Measurements from ENCODE around the gene OXT. TPM values are rescaled to one million over a fixed set of nuclear protein-coding genes. Genes with fewer than 3 reads are reported as not detected.
A peak's percentile ranks its signal among the peaks of the same experiment; 100 is the strongest.

Gene OXT
- total and polyA plus RNA-seq, 2 of the 4 experiments (the other 2 are of a cell fraction) = not detected

- dilution Hi-C loops (cut with HindIII; ENCODE audit: low sequenced_read_pairs, unreplicated experiment) = no loop called here
- no peak overlapping the region for H4K8ac ChIP-seq (ENCODE audit: low read depth in 2 of 2, low read length in 2 of 2)
- in situ Hi-C loops (cut with MboI; ENCODE audit: low sequenced_read_pairs) = no loop called here
- no peak overlapping the region for H3K4me2 ChIP-seq (ENCODE audit: low read depth, low read length)
- DNase-seq (peak; percentile 36), ATAC-seq (ENCODE audit: low read depth) (peak; percentile 24; the same call in 1 of the 2 replicates)
- H2AFZ ChIP-seq (replicated peaks; ENCODE audit: low read length, poor library complexity) = no peak overlapping the region
- H3K23ac ChIP-seq (ENCODE audit: low read depth, low read length) = no peak overlapping the region
- no peak overlapping the region for H3K14ac ChIP-seq (replicated peaks; ENCODE audit: low read depth, low read length)
- peaks cover 21% of the 10 kb centered on the region for H3K27me3 ChIP-seq (ENCODE audit: control insufficient read depth, insufficient read depth, low read length)
- peaks cover 4% of the 10 kb centered on the region; the same call in 1 of the 2 replicates for H3K9me1 ChIP-seq (ENCODE audit: insufficient read depth, low read length)
- H3K4me3 ChIP-seq (ENCODE audit: insufficient read depth, low read depth, low read length) = no peak overlapping the region
- H2AK5ac ChIP-seq (ENCODE audit: low read depth, low read length) = no peak overlapping the region
- no peak overlapping the region for H4K5ac ChIP-seq (ENCODE audit: low read depth, low read length)
- no peak overlapping the region for H2BK120ac ChIP-seq (ENCODE audit: low read depth, low read length)
- CTCF ChIA-PET = interaction anchor here (1.8 kb wide), 1 partner anchor 15 kb away, joined by 8 read pairs; no protein-coding TSS in a partner anchor
- WGBS, 2 experiments (ENCODE audit: extremely low coverage in 2 of 2, insufficient read length in 1 of 2) = 60% methylated on average over 3 of the region's 8 CpGs; no CpG with 5 or more reads in 1 of the 2 experiments
- POLR2A ChIA-PET (ENCODE audit: unreplicated experiment) = no interaction called here
- no peak overlapping the region for H3K18ac ChIP-seq (ENCODE audit: low read depth, low read length)
- no peaks in the 10 kb centered on the region for H3K36me3 ChIP-seq (ENCODE audit: control insufficient read depth, insufficient read depth, low read length)
- H4K20me1 ChIP-seq (ENCODE audit: insufficient read depth, low read length) = no peaks in the 10 kb centered on the region
- H2AK9ac ChIP-seq (replicated peaks; ENCODE audit: low read depth, low read length, poor library complexity) = no peak overlapping the region
- H3K79me1 ChIP-seq (ENCODE audit: low read depth in 1 of 2, low read length in 2 of 2) = no peaks in the 10 kb centered on the region
- no TSS peak for BruUV-seq (replicated peaks)
- H3K56ac ChIP-seq (ENCODE audit: extremely low read depth, insufficient read depth, low read length) = no peak overlapping the region
- intact Hi-C loops (cut with micrococcal nuclease) = no loop called here
- no peak overlapping the region for H2BK20ac ChIP-seq (ENCODE audit: low read depth, low read length)
- no peak overlapping the region for H2BK5ac ChIP-seq (ENCODE audit: low read depth, low read length, poor library complexity, severe bottlenecking)
- peaks cover 4% of the 10 kb centered on the region for H3K4me1 ChIP-seq (ENCODE audit: control insufficient read depth, insufficient read depth, low read length)
- no peak overlapping the region for H3K27ac ChIP-seq (ENCODE audit: insufficient read depth, low read length)
- no peak overlapping the region for H3K9ac ChIP-seq (ENCODE audit: low read depth, low read length)
- no peak overlapping the region for H2BK15ac ChIP-seq (ENCODE audit: low read depth, low read length)
- no peak overlapping the region for H3K4ac ChIP-seq (ENCODE audit: low read depth, low read length)
- H4K91ac ChIP-seq (ENCODE audit: insufficient read depth, low read depth, low read length) = no peak overlapping the region
- H3K9me3 ChIP-seq (ENCODE audit: control insufficient read depth, insufficient read depth, low read length) = no peaks in the 10 kb centered on the region
- TF ChIP-seq MXI1 (IDR thresholded peaks at IDR 0.05; ENCODE audit: borderline replicate concordance, low read depth, low read length) (no peak), BHLHE40 (IDR thresholded peaks at IDR 0.05; ENCODE audit: low read depth, low read length) (no peak), RCOR1 (IDR thresholded peaks at IDR 0.05; ENCODE audit: insufficient replicate concordance, low read length) (no peak), CEBPB (IDR thresholded peaks at IDR 0.05; ENCODE audit: low read depth, low read length) (no peak), RFX5 (IDR thresholded peaks at IDR 0.05; ENCODE audit: low read depth, low read length) (no peak), POLR2A (IDR thresholded peaks at IDR 0.05; ENCODE audit: low read depth, low read length) (no peak), CTCF (conservative IDR thresholded peaks at IDR 0.05; ENCODE audit: low read depth, low read length) (no peak), CHD1 (IDR thresholded peaks at IDR 0.05; ENCODE audit: low read depth, low read length) (no peak), NFE2L2 (IDR thresholded peaks at IDR 0.05; ENCODE audit: low read depth, low read length) (no peak), SMC3 (IDR thresholded peaks at IDR 0.05; ENCODE audit: low read depth, low read length) (no peak), MAFK (IDR thresholded peaks at IDR 0.05; ENCODE audit: low read depth, low read length) (no peak), MAZ (IDR thresholded peaks at IDR 0.05; ENCODE audit: borderline replicate concordance, low read depth, low read length) (no peak), USF2 (IDR thresholded peaks at IDR 0.05; ENCODE audit: low read depth, low read length) (no peak), ELK1 (IDR thresholded peaks at IDR 0.05; ENCODE audit: borderline replicate concordance, low read depth, low read length) (no peak)
Observed at GRCh38 chr20:3068986-3069900, 2.2 kb upstream of the OXT start.

Data from IMR-90 (cell line).